HG03558 (cell line): ENCODE measurements around the gene MLPH.

ENCODE experiments used
- ATAC-seq: cut with Tn5 transposase; IDR thresholded peaks from one replicate; pipeline ENCODE4 v1.9.1; 2021; ENCODE audit warnings: moderate number of reproducible peaks; ENCODE audit not compliant: unreplicated experiment; ENCODE audit errors: extremely low read depth

Gene MLPH

GRCh38 chr2:237486819-237487448 is at the start of gene MLPH:
TSS of gene MLPH (plus strand) at chr2:237487251. CDS start at chr2:237493427, 6,176 bp downstream.
- no peak for ATAC-seq

GRCh38 chr2:237437566-237437965 is 49.5 kb upstream of the MLPH start:
- ATAC-seq, result no peak

GRCh38 chr2:237438080-237438940 is 48.7 kb upstream of the MLPH start:
- ATAC-seq, result no peak

- no peak for ATAC-seq
Measured at GRCh38 chr2:237440819-237441281, 46.2 kb upstream of the MLPH start.

GRCh38 chr2:237441605-237442274 is 45.3 kb upstream of the MLPH start:
- ATAC-seq, result no peak

- ATAC-seq, result no peak
Measured at GRCh38 chr2:237444071-237444470, 43.0 kb upstream of the MLPH start.

GRCh38 chr2:237445611-237446337 is 41.3 kb upstream of the MLPH start:
- ATAC-seq, result no peak

- no peak for ATAC-seq
Measured at GRCh38 chr2:237446338-237446665, 40.7 kb upstream of the MLPH start.

GRCh38 chr2:237447496-237447895 is 39.6 kb upstream of the MLPH start:
- no peak for ATAC-seq

GRCh38 chr2:237448171-237448570 is 38.9 kb upstream of the MLPH start:
- no peak for ATAC-seq

- no peak for ATAC-seq
Measured at GRCh38 chr2:237448626-237449025, 38.4 kb upstream of the MLPH start.

- no peak for ATAC-seq
Measured at GRCh38 chr2:237449193-237449881, 37.7 kb upstream of the MLPH start.

GRCh38 chr2:237450108-237450507 is 36.9 kb upstream of the MLPH start:
- no peak for ATAC-seq

GRCh38 chr2:237450583-237450982 is 36.5 kb upstream of the MLPH start:
- ATAC-seq, result no peak

GRCh38 chr2:237451643-237452469 is 35.2 kb upstream of the MLPH start:
- ATAC-seq, result no peak

- no peak for ATAC-seq
Measured at GRCh38 chr2:237452861-237453260, 34.2 kb upstream of the MLPH start.

GRCh38 chr2:237453671-237454070 is 33.4 kb upstream of the MLPH start:
- no peak for ATAC-seq

GRCh38 chr2:237455764-237456163 is 31.3 kb upstream of the MLPH start:
- no peak for ATAC-seq

- no peak for ATAC-seq
Measured at GRCh38 chr2:237456200-237456843, 30.7 kb upstream of the MLPH start.
